ENCODE measurements around the gene AP4E1.
"Not testable (repeated sequence)": the region's sequence is repeated elsewhere in the genome, so short reads cannot be mapped to it uniquely, and the experiment has no call there.

AP4E1 gene

DNA sequence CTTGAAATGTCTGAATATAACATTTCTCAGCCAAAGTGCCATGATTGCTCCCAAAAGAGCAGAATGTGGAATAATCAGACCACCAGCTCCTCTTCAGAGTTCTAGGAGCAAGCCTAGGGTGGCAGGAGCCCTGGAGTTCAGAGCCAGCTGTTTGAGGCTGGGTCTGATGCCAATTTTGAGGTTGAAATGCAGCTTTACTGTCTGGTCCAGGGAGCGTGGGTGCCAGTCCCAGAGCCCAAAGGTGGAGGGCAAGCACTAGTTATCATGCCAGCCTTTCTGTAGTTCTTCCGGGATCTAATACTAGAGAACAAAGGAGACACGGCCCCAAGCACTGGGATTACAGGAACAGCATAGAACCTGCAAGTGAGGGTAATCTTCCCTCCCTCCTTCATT lies 117.0 kb downstream of the AP4E1 start:
- Histone ChIP-seq H3K4me3 (ENCODE audit: low read length) (no peak overlapping the region), H3K36me3 (ENCODE audit: insufficient read depth, low read length) (peaks cover 3% of the 10 kb centered on the region), H3K9ac (ENCODE audit: low read depth, low read length) (peak overlapping the region; percentile 37), H3K9me3 (replicated peaks; ENCODE audit: low read length) (no peaks in the 10 kb centered on the region), H3K4me2 (ENCODE audit: low read length) (peak overlapping the region; percentile 16), H3K4me1 (ENCODE audit: control insufficient read depth, insufficient read depth, low read length) (peaks cover 20% of the 10 kb centered on the region), H3K27me3 (ENCODE audit: control insufficient read depth, insufficient read depth, low read length) (no peaks in the 10 kb centered on the region)

DNA sequence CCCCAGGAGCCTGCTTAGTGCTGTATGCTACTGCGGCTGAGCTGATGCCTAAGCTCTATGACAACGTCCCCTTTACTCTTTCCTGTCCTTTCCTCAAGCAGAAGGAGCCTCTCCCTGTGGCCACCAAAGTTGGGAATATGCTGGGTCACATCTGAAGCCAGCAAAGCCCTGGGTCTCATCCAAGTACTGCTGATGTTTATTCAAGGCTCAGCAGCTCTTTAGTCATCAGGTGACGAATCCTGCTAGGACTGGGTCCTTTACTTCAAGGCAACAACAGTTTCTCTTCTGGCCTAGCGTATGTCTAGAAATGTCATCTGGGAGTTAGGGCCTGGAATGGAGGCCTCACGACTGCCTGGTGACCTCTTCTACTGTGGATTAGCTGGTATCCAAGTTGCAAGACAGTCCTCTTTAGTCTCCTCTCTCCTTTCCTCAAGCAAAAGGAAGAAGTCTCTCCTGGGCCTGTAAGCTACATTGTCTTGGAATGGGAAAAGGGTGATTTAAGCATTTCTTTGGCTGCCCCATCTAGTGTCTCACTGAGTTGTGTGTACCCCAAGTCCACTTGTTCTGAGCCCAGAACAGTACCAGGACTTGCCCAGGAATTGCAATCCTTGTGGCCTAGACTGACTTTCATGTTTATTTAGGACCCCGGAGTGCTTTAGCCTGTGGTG lies 122.3 kb downstream of the AP4E1 start:
- Histone ChIP-seq H3K4me2 (ENCODE audit: low read length) (peak overlapping the region; percentile 17), H3K36me3 (ENCODE audit: insufficient read depth, low read length) (no peaks in the 10 kb centered on the region), H3K9ac (ENCODE audit: low read depth, low read length) (peak overlapping the region; percentile 27), H3K4me3 (ENCODE audit: low read length) (no peak overlapping the region), H3K9me3 (replicated peaks; ENCODE audit: low read length) (no peaks in the 10 kb centered on the region), H3K27me3 (ENCODE audit: control insufficient read depth, insufficient read depth, low read length) (no peaks in the 10 kb centered on the region), H3K4me1 (ENCODE audit: control insufficient read depth, insufficient read depth, low read length) (peaks cover 16% of the 10 kb centered on the region)

DNA sequence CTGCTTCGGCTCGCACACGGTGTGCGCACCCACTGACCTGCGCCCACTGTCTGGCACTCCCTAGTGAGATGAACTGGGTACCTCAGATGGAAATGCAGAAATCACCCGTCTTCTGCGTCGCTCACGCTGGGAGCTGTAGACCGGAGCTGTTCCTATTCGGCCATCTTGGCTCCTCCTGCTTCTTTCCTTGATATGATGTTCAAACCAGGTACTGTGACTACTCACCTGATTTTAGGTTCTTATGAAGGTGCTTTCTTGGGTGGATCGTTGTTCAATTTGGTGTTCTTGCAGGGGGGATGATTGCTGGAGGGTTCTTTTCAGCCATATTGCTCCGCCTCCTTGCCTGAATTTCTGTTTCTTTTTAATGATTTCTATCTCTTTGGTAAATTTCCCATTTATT lies 129.0 kb downstream of the AP4E1 start:
- not testable (repeated sequence) for H3K9ac ChIP-seq (ENCODE audit: low read depth, low read length); H3K36me3 ChIP-seq (ENCODE audit: insufficient read depth, low read length); H3K9me3 ChIP-seq (replicated peaks; ENCODE audit: low read length); H3K4me2 ChIP-seq (ENCODE audit: low read length); H3K4me1 ChIP-seq (ENCODE audit: control insufficient read depth, insufficient read depth, low read length); H3K4me3 ChIP-seq (ENCODE audit: low read length); H3K27me3 ChIP-seq (ENCODE audit: control insufficient read depth, insufficient read depth, low read length)

DNA sequence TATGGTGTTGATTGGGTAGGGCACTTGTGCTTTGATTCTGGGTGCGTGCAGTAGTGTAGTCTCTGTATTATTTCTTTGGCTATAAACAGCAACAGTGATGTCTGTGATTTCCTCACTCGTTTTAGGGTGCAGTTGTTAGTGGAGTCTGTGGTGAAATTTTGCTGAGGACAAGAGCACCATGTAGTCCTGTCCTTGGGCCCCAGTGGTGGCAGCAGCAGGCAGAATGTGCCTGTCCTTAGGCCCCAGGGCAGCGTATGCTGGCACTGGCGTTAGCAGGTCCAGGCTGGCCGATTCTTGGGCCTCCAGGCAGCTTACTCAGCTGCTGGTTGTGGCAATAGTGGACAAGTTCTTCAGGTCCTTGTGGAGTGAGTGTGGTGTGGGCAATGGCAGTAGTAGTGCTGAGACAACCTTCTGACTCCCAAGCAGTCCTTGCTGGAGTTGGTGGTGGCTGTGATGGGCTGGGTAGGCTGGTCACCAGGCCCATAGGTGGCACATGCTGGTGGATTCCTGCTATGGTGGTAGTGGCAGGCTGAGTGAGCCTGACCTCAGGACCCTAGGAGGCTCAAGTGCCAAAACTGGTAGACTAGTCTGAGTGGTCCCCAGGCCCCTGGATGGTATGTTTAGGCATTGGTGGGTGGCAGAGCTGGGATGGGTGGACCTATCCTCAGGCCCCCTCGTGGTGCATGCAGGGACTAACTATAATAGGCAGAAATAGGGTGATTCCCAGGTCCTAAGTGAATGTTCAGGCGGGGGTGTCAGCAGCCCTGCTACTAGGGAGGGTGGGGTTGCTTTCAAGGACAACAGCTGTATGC lies 129.9 kb downstream of the AP4E1 start:
- H3K4me3 ChIP-seq (ENCODE audit: low read length): no peak overlapping the region
- H3K27me3 ChIP-seq (ENCODE audit: control insufficient read depth, insufficient read depth, low read length): no peaks in the 10 kb centered on the region
- no peaks in the 10 kb centered on the region for H3K4me1 ChIP-seq (ENCODE audit: control insufficient read depth, insufficient read depth, low read length)
- H3K4me2 ChIP-seq (ENCODE audit: low read length): no peak overlapping the region
- H3K9ac ChIP-seq (ENCODE audit: low read depth, low read length): no peak overlapping the region
- H3K36me3 ChIP-seq (ENCODE audit: insufficient read depth, low read length): no peaks in the 10 kb centered on the region
- H3K9me3 ChIP-seq (replicated peaks; ENCODE audit: low read length): no peaks in the 10 kb centered on the region

DNA sequence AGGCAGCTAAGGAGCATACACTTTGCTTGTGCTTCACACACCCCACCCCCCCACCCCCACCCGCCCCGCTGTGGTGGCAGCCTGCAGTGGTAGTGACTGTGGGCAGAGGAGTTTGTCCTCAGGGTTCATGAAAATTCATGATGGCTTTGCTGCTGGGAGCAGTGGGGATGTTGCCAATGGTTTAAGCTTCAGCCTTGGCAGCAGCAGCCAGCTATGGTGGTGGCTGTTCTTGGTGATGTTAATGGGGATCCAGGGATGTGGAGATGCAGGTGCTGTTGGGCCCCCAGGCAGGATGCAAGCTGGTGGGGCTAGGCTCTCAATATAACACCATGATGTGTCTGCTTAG lies 130.5 kb downstream of the AP4E1 start:
- Histone ChIP-seq H3K27me3 (ENCODE audit: control insufficient read depth, insufficient read depth, low read length) (no peaks in the 10 kb centered on the region), H3K4me2 (ENCODE audit: low read length) (no peak overlapping the region), H3K9me3 (replicated peaks; ENCODE audit: low read length) (no peaks in the 10 kb centered on the region)

DNA sequence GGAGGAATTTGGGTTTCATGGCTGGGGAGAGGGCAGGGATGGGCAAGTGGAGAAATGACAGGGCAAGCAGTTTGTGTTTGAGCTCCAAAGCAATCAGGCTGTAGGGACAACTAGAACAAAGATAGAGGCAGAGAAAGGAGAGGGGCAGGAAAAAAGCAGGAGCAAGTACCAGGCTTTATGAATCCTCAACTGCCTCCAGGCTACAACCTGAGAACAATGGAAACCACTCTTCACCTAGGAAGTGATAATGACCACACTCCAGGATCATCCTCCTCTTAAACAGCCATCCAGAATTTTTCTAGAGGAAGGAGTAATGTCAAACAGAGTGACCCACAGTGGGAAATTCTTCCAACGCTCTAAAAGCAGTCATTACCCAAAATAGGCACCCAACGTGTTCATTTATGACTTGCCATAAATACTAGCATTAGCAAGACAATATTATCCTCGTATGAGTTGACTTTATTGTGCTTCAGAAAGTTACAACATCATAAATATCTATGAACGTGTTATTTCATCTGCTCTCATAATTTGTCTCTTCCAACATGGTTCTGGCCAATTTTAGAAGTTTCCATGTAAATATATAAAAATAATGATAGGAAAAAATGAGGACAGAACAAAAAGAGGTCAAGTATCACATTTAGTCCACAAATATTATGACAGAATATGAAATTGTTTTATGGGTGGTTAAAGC lies 135.7 kb downstream of the AP4E1 start:
- H3K36me3 ChIP-seq (ENCODE audit: insufficient read depth, low read length): no peaks in the 10 kb centered on the region
- H3K9me3 ChIP-seq (replicated peaks; ENCODE audit: low read length): no peaks in the 10 kb centered on the region
- H3K27me3 ChIP-seq (ENCODE audit: control insufficient read depth, insufficient read depth, low read length): no peaks in the 10 kb centered on the region
- peaks cover 5% of the 10 kb centered on the region for H3K4me1 ChIP-seq (ENCODE audit: control insufficient read depth, insufficient read depth, low read length)
- H3K9ac ChIP-seq (ENCODE audit: low read depth, low read length): no peak overlapping the region
- H3K4me2 ChIP-seq (ENCODE audit: low read length): no peak overlapping the region
- H3K4me3 ChIP-seq (ENCODE audit: low read length): no peak overlapping the region

More for the DNA sequence above, 130.5 kb downstream of the AP4E1 start:
- H3K9ac ChIP-seq (ENCODE audit: low read depth, low read length): no peak overlapping the region
- no peaks in the 10 kb centered on the region for H3K4me1 ChIP-seq (ENCODE audit: control insufficient read depth, insufficient read depth, low read length)
- no peaks in the 10 kb centered on the region for H3K36me3 ChIP-seq (ENCODE audit: insufficient read depth, low read length)
- no peak overlapping the region for H3K4me3 ChIP-seq (ENCODE audit: low read length)

DNA sequence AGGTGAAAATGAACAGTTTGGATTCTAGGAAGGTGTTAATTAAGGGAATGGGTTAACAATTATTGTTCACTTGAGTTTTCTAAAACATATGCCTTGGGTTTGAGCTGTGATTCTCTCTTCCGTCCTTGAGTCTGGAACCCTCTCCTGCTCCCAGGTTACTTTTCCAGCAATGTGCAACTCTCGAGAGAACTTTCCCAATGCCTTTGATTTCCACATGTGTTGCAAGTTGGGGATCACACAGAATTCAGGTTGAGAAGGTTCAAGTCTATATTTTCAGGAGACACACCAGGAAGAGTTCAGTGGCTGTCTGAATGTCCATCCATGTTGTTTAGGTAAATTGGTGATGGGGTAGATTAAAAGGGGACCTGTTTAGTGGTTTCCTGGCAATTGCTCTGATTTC lies 137.5 kb downstream of the AP4E1 start:
- H3K9me3 ChIP-seq (replicated peaks; ENCODE audit: low read length): no peaks in the 10 kb centered on the region
- H3K27me3 ChIP-seq (ENCODE audit: control insufficient read depth, insufficient read depth, low read length): no peaks in the 10 kb centered on the region
- peaks cover 5% of the 10 kb centered on the region for H3K4me1 ChIP-seq (ENCODE audit: control insufficient read depth, insufficient read depth, low read length)
- no peak overlapping the region for H3K9ac ChIP-seq (ENCODE audit: low read depth, low read length)
- H3K4me2 ChIP-seq (ENCODE audit: low read length): no peak overlapping the region
- no peaks in the 10 kb centered on the region for H3K36me3 ChIP-seq (ENCODE audit: insufficient read depth, low read length)
- no peak overlapping the region for H3K4me3 ChIP-seq (ENCODE audit: low read length)

DNA sequence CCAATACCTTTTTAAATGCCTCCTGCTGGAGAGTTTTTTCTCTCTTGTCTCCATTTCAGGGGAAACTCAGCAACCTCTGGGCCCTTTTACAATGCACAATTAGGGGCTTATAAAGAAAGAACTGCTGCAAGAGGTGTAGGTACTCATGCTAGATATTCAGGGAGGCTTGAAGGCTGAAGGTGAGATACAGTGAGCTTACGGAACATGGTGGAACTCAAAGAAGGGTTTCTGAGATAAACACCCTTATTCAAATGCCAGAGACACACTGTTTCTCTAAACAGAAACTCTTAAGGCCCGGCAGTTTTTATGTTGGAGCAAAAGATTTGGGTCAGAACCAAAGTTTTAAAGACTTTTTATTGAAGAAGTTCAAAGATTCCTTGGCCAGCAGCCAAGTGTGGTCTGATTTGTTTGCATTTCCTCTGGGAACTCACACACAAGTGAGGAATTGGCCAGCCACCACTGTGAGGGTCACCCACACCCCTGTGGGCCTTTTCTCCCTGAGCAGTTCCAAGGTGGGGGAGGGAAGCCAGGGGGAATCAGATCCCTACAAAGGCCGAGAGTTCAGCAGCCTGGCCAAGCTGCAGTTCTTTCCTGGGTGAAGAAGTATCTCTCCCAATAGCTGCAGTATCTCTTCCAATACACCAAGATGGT lies 138.4 kb downstream of the AP4E1 start:
- H3K4me3 ChIP-seq (ENCODE audit: low read length): no peak overlapping the region
- H3K9me3 ChIP-seq (replicated peaks; ENCODE audit: low read length): no peaks in the 10 kb centered on the region
- no peaks in the 10 kb centered on the region for H3K36me3 ChIP-seq (ENCODE audit: insufficient read depth, low read length)
- no peak overlapping the region for H3K4me2 ChIP-seq (ENCODE audit: low read length)
- no peak overlapping the region for H3K9ac ChIP-seq (ENCODE audit: low read depth, low read length)
- H3K27me3 ChIP-seq (ENCODE audit: control insufficient read depth, insufficient read depth, low read length): no peaks in the 10 kb centered on the region
- peaks cover 6% of the 10 kb centered on the region for H3K4me1 ChIP-seq (ENCODE audit: control insufficient read depth, insufficient read depth, low read length)

DNA sequence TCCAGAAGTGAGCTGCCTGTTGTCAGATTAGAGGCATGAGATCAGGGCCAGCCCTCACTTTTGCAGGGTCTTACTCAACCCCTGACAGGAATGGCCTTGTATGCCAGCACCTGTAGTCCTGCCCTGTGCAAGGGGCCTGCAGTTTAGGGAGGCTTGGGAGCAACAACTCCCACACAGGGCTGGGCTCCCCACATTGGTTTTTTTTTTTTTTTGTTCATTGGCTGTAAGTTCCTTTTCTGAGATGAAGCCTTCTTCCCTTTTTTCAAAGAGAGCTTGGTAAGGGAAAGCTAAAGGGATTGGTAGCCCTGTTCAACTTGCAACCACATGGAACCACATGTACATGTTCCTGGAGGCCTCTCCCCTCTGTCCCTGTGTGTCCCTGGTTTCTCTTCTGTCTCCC lies 139.8 kb downstream of the AP4E1 start:
- H3K4me2 ChIP-seq (ENCODE audit: low read length): no peak overlapping the region
- no peak overlapping the region for H3K4me3 ChIP-seq (ENCODE audit: low read length)

DNA sequence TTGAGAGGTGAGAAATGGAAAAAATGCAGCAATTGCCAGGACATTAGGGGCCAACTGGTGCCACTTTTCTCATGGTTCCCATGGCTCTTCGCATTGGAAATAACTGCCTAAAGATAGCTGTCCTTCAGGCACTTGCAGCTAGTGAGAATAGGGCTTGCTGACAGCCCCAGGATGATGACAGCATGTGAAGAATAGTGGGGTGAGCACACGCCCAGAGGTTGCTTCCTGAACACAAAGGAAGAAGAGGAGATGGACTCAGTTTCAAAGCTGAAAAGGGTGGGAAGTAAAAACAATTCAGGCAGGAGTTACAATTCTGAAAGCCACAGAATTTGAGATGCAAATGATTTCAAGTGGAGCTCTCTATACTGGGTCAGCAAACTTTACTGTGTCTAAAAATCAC lies 140.6 kb downstream of the AP4E1 start:
- Histone ChIP-seq H3K9me3 (replicated peaks; ENCODE audit: low read length) (no peaks in the 10 kb centered on the region), H3K27me3 (ENCODE audit: control insufficient read depth, insufficient read depth, low read length) (no peaks in the 10 kb centered on the region), H3K36me3 (ENCODE audit: insufficient read depth, low read length) (peaks cover 6% of the 10 kb centered on the region), H3K4me2 (ENCODE audit: low read length) (no peak overlapping the region), H3K9ac (ENCODE audit: low read depth, low read length) (no peak overlapping the region), H3K4me3 (ENCODE audit: low read length) (no peak overlapping the region), H3K4me1 (ENCODE audit: control insufficient read depth, insufficient read depth, low read length) (peaks cover 8% of the 10 kb centered on the region)

More for the DNA sequence above, 139.8 kb downstream of the AP4E1 start:
- Histone ChIP-seq H3K36me3 (ENCODE audit: insufficient read depth, low read length) (no peaks in the 10 kb centered on the region), H3K27me3 (ENCODE audit: control insufficient read depth, insufficient read depth, low read length) (no peaks in the 10 kb centered on the region), H3K9me3 (replicated peaks; ENCODE audit: low read length) (no peaks in the 10 kb centered on the region), H3K4me1 (ENCODE audit: control insufficient read depth, insufficient read depth, low read length) (peaks cover 8% of the 10 kb centered on the region), H3K9ac (ENCODE audit: low read depth, low read length) (no peak overlapping the region)

DNA sequence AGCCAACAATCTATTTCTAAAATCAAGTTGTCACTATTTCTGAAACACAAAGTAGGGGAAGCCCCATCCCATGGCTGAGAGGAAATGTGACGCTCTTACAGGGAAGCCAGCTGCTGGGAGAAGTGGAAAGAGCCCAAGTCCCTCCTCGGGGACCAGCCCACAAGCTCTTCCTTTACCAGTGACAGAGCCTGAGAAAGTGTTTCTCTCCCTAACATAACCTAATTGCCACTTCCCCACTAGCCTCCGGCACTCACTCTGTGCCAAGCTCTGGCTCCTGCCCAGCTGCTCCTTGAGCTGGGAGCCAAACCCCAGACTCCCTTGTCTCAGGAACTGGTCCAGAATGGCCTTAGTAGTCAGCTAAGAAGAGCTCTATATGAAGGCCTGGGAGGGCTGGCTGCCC lies 143.3 kb downstream of the AP4E1 start:
- Histone ChIP-seq H3K4me2 (ENCODE audit: low read length) (no peak overlapping the region), H3K9me3 (replicated peaks; ENCODE audit: low read length) (no peaks in the 10 kb centered on the region), H3K4me3 (ENCODE audit: low read length) (no peak overlapping the region), H3K27me3 (ENCODE audit: control insufficient read depth, insufficient read depth, low read length) (no peaks in the 10 kb centered on the region), H3K9ac (ENCODE audit: low read depth, low read length) (no peak overlapping the region), H3K36me3 (ENCODE audit: insufficient read depth, low read length) (peaks cover 31% of the 10 kb centered on the region), H3K4me1 (ENCODE audit: control insufficient read depth, insufficient read depth, low read length) (peaks cover 8% of the 10 kb centered on the region)
